ENCODE data around the gene PNMA1. TPM values are rescaled to one million over a fixed set of nuclear protein-coding genes. Genes with fewer than 3 reads are reported as not detected.

PNMA1 gene
- total and polyA plus RNA-seq, 12 donors, result 14.4 to 74.6 (median 31.9) TPM

DNA sequence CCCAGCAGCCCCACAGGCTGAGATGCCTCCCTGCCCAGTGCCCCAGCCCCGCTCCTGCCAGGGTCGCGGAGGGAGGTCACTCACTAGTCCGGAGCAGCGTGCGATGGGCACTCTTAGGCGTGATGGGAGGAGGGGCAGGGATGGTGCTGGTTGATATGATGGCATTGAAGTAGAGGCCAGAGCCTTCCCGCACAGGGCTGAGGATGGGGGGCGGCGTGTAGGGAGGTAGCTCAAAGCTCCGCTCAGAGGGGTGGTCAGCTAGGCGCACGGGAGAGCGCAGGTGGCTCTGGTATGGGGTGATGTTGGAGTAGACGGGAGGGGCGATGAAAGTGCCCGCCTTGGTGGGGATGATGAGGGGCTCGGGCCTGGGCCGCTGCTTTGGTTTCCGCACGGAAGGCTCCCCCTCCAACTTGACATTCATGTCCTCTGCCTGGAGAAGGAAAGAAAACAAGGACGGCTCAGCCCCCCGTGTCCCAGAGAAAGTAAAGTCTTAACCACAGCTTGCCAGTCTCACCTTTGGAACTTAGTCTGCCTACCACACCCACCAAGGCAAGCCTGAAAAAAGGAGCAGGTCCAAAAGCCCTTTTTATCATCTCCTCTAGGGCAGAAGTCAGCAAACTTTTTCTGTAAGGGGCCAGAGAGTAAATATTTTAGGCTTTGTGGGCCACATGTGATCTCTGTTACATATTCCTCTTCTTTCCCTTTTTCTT, 15.5 kb upstream of the PNMA1 start:
- Histone ChIP-seq H3K27me3 (no peaks in the 10 kb centered on the region), H3K27ac (peak overlapping the region in 3 of 5 donors; percentile 8 to 72 (median 41)), H3K36me3 (replicated peaks in 1 of 2) (peaks cover 0 to 66% of the 10 kb centered on the region in 2 donors), H3K9me3 (replicated peaks in 1 of 3) (no peaks in the 10 kb centered on the region), H3K4me1 (replicated peaks in 1 of 2) (peaks cover 12 to 45% of the 10 kb centered on the region in 2 donors), H3K4me3 (no peak overlapping the region)
- DNase-seq, result peak in 1 of 7 donors; percentile 52
- WGBS, 4 donors, result 89 to 93% (median 90%) methylated on average over 20 to 23 of the region's 23 CpGs
- TF ChIP-seq, protein P1, sequence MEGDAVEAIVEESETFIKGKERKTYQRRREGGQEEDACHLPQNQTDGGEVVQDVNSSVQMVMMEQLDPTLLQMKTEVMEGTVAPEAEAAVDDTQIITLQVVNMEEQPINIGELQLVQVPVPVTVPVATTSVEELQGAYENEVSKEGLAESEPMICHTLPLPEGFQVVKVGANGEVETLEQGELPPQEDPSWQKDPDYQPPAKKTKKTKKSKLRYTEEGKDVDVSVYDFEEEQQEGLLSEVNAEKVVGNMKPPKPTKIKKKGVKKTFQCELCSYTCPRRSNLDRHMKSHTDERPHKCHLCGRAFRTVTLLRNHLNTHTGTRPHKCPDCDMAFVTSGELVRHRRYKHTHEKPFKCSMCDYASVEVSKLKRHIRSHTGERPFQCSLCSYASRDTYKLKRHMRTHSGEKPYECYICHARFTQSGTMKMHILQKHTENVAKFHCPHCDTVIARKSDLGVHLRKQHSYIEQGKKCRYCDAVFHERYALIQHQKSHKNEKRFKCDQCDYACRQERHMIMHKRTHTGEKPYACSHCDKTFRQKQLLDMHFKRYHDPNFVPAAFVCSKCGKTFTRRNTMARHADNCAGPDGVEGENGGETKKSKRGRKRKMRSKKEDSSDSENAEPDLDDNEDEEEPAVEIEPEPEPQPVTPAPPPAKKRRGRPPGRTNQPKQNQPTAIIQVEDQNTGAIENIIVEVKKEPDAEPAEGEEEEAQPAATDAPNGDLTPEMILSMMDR (IDR thresholded peaks at IDR 0.05), result no peak
- TF ChIP-seq POLR2A (IDR thresholded peaks at IDR 0.05), result no peak
- intact Hi-C loops (cut with DNase I), result loop anchor here (5.0 kb wide), 2 partner anchors 93 to 98 kb away; no protein-coding TSS in a partner anchor

DNA sequence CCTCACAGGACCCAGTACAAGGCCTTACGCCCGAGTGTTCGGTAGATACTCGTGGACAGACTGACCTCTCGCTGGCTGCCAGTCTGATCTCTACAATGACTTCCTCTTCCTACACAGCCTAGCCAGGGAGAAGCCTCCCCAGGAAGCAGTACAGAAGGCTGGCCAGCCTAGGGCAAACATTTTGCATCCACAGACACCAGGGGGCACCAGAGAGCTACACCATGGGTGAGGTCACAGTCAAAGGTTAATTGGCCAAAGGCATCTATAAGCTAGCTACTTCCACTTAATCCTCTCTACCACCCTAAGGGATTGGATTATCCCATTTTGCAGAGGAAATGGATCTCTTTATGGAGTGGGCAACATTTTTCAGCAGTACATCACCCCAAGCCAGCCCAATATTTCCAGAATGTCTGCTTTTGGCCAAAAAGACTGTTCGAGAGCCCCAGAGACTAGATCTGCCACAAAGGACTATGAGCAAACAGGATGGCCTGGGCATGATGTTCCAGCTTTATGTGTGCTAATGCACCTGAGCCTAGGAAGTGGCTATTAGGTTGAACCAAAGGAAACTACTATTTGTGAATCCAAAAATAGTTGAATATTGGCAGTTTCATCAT, 14.6 kb upstream of the PNMA1 start:
- no peaks in the 10 kb centered on the region for H3K9me3 ChIP-seq (replicated peaks in 1 of 3)
- WGBS, 4 donors, result 14 to 19% (median 17%) methylated on average over 6 of the region's 6 CpGs
- peaks cover 0 to 61% of the 10 kb centered on the region in 2 donors for H3K36me3 ChIP-seq (replicated peaks in 1 of 2)
- peak overlapping the region in 4 of 5 donors; percentile 20 to 72 (median 47) for H3K27ac ChIP-seq
- H3K27me3 ChIP-seq, result no peaks in the 10 kb centered on the region
- intact Hi-C loops (cut with DNase I), result loop anchor here (5.0 kb wide), 2 partner anchors 93 to 98 kb away; no protein-coding TSS in a partner anchor
- peak; percentile 85 to 95 (median 88) for DNase-seq
- peaks cover 13 to 53% of the 10 kb centered on the region in 2 donors for H3K4me1 ChIP-seq (replicated peaks in 1 of 2)
- H3K4me3 ChIP-seq, result no peak overlapping the region
- TF ChIP-seq, protein P1 (IDR thresholded peaks at IDR 0.05), result peak; percentile 86 to 99 (median 96)
- no peak for TF ChIP-seq POLR2A (IDR thresholded peaks at IDR 0.05)

DNA sequence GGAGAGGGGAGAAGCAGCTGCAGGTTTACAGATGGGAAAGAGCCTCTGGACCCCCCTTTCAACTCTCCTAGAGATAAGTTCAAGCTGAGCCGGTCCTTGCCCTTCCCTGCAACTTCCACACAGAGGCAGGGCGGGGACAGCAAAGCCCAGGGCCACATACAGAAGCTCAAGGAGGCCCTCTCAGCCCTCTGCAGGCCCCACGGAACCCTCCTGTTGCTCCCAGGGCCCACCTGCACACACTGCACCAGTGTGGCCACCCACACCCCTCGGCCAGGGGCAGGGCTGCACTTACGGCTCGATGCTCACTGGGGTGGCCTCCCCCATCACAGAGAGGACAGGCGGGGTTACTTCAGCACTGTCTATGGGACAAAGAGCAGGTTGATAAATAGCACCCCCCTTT, 13.0 kb upstream of the PNMA1 start:
- intact Hi-C loops (cut with DNase I), result loop anchor here (5.0 kb wide), 2 partner anchors 95 to 100 kb away; no protein-coding TSS in a partner anchor
- H3K36me3 ChIP-seq (replicated peaks in 1 of 2), result peaks cover 0 to 69% of the 10 kb centered on the region in 2 donors
- H3K27me3 ChIP-seq, result no peaks in the 10 kb centered on the region
- TF ChIP-seq, protein P1 (IDR thresholded peaks at IDR 0.05), result no peak
- no peak for TF ChIP-seq POLR2A (IDR thresholded peaks at IDR 0.05)
- WGBS, 4 donors, result 86 to 92% (median 88%) methylated on average over 3 to 7 of the region's 7 CpGs
- H3K27ac ChIP-seq, result peak overlapping the region in 2 of 5 donors; percentile 4 to 85
- H3K4me1 ChIP-seq (replicated peaks in 1 of 2), result peaks cover 13 to 65% of the 10 kb centered on the region in 2 donors
- no peaks in the 10 kb centered on the region for H3K9me3 ChIP-seq (replicated peaks in 1 of 3)
- H3K4me3 ChIP-seq, result no peak overlapping the region
- no peak for DNase-seq
